GM19372 (cell line): Measurements from ENCODE around the gene MYH11.
"Not testable (repeated sequence)": the region's sequence is repeated elsewhere in the genome, so short reads cannot be mapped to it uniquely, and the experiment has no call there.

Experiments used
- ATAC-seq: cut with Tn5 transposase; IDR thresholded peaks from one replicate; pipeline ENCODE4 v1.9.1; 2021; ENCODE audit warnings: mild to moderate bottlenecking, low read depth, moderate library complexity; ENCODE audit not compliant: unreplicated experiment

Gene MYH11

GRCh38 chr16:15811481-15812400 is 45.1 kb downstream of the MYH11 start:
- no peak for ATAC-seq

GRCh38 chr16:15810949-15811348 is 45.9 kb downstream of the MYH11 start:
- no peak for ATAC-seq

GRCh38 chr16:15810411-15810810 is 46.4 kb downstream of the MYH11 start:
- no peak for ATAC-seq

- ATAC-seq = not testable (repeated sequence)
Measured at GRCh38 chr16:15809297-15809696, 47.5 kb downstream of the MYH11 start.

GRCh38 chr16:15808071-15808470 is 48.8 kb downstream of the MYH11 start:
- no peak for ATAC-seq

- no peak for ATAC-seq
Measured at GRCh38 chr16:15807603-15808009, 49.2 kb downstream of the MYH11 start.

GRCh38 chr16:15803618-15804017 is 53.2 kb downstream of the MYH11 start:
- no peak for ATAC-seq

- no peak for ATAC-seq
Measured at GRCh38 chr16:15799851-15800495, 56.9 kb downstream of the MYH11 start.

GRCh38 chr16:15798671-15799070 is 58.2 kb downstream of the MYH11 start:
- no peak for ATAC-seq

GRCh38 chr16:15796885-15797284 is 59.9 kb downstream of the MYH11 start:
- ATAC-seq = no peak

GRCh38 chr16:15795615-15796014 is 61.2 kb downstream of the MYH11 start:
- no peak for ATAC-seq

- ATAC-seq = no peak
Measured at GRCh38 chr16:15792563-15792971, 64.3 kb downstream of the MYH11 start.

- ATAC-seq = no peak
Measured at GRCh38 chr16:15790458-15790857, 66.4 kb downstream of the MYH11 start.

- ATAC-seq = not testable (repeated sequence)
Measured at GRCh38 chr16:15789816-15790215, 67.0 kb downstream of the MYH11 start.

GRCh38 chr16:15788846-15789239 is 68.0 kb downstream of the MYH11 start:
- no peak for ATAC-seq

- no peak for ATAC-seq
Measured at GRCh38 chr16:15786501-15786900, 70.3 kb downstream of the MYH11 start.

GRCh38 chr16:15785386-15786059 is 71.3 kb downstream of the MYH11 start:
- ATAC-seq = no peak

GRCh38 chr16:15783985-15784384 is 72.8 kb downstream of the MYH11 start:
- ATAC-seq = no peak

- ATAC-seq = no peak
Measured at GRCh38 chr16:15782573-15783365, 74.1 kb downstream of the MYH11 start.

- ATAC-seq = no peak
Measured at GRCh38 chr16:15781650-15782049, 75.2 kb downstream of the MYH11 start.
